VCaP (cell line): Measurements from ENCODE around the gene USP32.

Experiments
- H3K27ac ChIP-seq: fragments of 450-650 bp; 2 replicates; pipeline ENCODE4 v1.5.1; 2017
- TF ChIP-seq, protein P1 (sequence below): fragments of 450-650 bp; conservative IDR thresholded peaks from 2 replicates; pipeline ENCODE4 v1.5.1; 2017; ENCODE audit warnings: mild to moderate bottlenecking, moderate library complexity

USP32 gene

DNA sequence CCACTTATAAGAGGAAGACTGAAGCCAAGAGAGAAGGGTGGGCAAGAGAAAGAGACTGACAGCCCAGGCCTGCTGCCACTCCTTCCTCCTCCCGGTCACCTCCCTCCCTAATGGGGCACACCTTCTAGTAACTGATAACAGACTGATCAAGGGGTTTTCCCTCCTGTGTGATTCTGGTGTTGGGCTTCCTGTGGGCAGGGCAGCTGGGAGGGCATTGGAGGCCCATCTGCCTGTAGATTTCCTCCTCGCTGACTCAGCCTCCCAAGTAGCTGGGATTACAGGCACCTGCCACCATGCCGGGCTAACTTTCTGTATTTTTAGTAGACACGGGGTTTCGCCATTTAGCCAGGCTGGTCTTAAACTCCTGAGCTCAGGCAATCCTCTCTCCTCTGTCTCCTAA is 226.0 kb downstream of the USP32 start:
- TF ChIP-seq, protein P1, sequence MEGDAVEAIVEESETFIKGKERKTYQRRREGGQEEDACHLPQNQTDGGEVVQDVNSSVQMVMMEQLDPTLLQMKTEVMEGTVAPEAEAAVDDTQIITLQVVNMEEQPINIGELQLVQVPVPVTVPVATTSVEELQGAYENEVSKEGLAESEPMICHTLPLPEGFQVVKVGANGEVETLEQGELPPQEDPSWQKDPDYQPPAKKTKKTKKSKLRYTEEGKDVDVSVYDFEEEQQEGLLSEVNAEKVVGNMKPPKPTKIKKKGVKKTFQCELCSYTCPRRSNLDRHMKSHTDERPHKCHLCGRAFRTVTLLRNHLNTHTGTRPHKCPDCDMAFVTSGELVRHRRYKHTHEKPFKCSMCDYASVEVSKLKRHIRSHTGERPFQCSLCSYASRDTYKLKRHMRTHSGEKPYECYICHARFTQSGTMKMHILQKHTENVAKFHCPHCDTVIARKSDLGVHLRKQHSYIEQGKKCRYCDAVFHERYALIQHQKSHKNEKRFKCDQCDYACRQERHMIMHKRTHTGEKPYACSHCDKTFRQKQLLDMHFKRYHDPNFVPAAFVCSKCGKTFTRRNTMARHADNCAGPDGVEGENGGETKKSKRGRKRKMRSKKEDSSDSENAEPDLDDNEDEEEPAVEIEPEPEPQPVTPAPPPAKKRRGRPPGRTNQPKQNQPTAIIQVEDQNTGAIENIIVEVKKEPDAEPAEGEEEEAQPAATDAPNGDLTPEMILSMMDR: no peak
- H3K27ac ChIP-seq: no peak overlapping the region

DNA sequence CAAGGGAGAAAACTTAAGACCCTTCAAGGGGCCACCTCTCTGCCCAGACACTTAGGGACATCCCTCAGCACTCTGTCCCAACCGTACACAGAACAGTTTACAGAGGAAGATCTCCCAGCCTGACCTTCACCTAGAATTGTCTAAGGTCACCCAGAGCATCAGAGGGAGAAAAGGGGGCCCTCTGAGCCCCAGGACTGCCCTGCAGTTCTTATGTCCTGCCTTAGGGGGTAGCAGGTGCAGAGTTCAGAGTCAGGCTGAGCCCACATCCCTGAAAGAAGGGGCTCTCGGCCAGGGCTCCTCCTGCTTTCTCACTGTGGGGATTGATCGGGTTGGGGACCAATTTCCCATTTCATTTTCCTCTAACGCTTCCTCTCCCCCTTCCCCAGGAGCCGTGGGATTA is 226.7 kb downstream of the USP32 start:
- no peak overlapping the region for H3K27ac ChIP-seq
- TF ChIP-seq, protein P1: no peak

DNA sequence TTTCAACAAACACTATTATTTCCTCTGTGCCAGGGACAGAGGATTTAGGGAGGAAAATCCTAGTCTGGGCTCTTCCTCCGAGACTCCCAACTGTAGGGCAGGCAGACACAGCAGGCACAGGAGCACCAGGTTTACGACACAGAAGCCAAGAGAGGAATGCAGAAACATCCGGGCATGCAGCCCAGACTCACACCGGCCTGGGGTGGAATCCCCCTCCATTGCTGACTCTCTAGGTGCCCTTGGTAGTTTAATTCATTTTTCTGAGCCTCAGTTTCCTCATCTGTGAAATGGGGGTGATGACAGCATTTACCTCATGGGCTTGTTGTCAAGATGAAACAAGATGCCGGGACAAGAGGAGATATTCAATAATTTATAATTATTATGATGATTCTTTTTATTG is 227.2 kb downstream of the USP32 start:
- TF ChIP-seq, protein P1: no peak
- no peak overlapping the region for H3K27ac ChIP-seq

DNA sequence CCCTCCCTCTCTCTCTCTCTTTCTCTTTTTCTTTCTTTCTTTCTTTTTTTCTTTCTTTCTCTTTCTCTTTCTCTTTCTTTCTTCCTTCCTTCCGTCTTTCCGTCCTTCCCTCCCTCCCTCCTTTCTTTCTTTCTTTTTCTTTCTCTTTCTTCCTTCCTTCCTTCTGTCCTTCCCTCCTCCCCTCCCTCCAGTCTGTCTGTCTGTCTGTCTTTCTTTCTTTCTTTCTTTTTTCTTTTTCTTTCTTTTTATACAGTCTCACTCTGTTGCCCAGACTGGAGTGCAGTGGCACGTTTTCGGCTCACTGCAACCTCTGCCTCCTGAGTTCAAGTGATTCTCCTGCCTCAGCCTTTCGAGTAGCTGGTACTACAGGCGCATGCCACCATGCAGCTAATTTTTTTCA is 227.8 kb downstream of the USP32 start:
- TF ChIP-seq, protein P1: no peak
- H3K27ac ChIP-seq: no peak overlapping the region

DNA sequence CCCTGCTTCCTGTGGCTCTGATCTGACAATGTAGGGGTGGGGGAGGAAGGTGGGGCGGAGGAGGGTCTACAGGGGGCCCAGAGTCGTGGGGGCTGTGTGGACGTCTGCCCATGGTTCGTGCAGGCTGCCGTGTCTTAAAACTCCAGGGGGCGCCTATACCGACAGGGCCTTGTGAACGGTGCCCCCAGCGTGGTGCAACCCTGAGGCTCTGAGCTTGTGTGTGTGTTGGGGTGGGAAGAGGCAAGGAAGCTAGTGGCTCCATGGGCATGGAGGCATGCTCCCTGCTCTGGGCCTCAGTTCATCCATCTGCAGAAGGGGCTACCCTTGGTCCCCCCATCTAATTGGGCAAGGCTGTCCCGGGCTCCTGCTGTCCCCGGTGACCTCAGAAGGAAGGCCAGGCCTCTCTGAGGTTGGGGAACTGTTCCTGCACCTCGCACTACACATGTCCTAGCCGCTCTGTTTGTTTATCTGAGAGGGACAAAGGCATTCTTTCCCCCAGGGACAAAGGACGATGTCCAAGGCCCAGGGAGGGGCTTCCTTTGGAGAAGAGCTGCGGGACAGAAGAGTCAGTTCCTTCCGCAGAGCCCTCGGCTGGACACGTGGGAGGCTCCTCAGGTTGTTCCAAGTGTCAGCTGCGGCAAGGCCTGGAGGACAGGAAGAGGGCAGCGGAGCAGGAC is 228.7 kb downstream of the USP32 start:
- no peak overlapping the region for H3K27ac ChIP-seq
- TF ChIP-seq, protein P1: no peak

DNA sequence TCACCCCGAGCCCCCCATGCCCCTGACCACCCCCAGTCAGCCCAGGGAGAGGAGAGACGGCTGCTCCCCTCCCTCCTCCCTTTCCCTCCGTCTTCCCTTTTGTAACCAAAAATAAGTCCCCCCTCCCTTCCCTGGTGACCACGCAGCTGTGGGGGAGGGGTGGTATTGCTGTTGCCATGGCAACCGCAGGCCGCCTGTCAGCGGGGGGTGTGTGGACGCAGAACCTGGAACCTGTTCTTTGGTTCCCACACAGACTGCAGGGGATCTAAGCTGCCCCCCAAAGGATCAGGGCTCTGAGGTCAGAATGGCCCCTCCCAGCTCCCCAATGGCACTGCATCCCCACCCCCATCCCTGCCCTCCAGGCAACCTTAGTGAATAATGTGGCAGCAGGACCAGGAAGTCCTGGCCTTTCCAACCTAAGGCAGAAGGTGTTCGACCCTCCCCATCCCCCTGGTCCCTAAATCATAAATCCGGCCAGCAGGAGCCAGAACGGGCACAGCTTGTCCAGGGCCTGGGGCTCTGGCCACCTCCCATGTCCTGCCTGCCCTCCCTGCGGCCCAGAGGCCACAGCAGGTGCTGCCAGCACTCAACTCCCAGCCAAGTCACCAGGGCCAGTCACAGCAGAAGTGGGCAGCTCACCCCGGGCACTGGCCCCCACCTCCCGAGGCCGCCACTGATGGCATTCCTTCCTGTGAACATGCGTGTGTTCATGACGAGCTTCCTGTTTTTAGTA is 230.2 kb downstream of the USP32 start:
- H3K27ac ChIP-seq: no peak overlapping the region
- TF ChIP-seq, protein P1: no peak

DNA sequence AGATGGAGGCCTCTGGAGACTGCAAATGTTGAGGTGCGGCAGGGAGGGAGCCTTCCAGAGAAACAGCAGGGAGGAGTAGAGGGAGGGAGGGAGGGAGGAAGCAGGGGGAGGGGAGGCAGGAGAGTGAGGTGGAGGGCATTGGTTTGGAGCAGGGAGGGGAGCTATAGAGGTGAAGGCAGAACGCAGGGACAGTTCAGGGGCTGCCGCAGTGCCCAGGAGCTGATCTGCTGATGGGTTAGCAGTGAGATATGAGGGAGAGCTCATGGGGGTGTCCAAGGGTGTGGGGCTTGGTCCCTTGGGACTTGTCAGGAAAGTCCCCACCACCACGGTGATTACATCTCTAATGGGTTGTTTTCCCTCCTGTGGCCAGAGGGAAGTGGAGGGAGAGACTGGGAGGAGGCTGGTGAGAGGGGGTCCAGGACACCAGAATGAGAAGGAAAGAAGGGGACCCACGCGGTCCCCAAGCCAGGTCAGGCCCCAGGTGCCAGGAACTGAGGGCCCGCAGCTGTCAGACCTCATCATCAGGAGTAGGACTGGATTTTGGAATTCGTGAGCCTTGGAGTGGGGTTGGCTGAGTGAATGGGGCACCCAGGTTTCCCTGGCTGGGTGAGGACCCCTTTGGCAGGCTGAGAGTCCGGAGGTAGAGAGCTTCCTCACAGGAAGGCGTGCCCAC is 231.0 kb downstream of the USP32 start:
- TF ChIP-seq, protein P1: no peak
- H3K27ac ChIP-seq: no peak overlapping the region
